NCI-H510A (cell line): ENCODE data around the gene ANKMY1.

ENCODE experiments used
- DNase-seq: peaks from one replicate; lab custom pipeline; 2025; lab: John Stamatoyannopoulos, UW

The ANKMY1 gene

DNA sequence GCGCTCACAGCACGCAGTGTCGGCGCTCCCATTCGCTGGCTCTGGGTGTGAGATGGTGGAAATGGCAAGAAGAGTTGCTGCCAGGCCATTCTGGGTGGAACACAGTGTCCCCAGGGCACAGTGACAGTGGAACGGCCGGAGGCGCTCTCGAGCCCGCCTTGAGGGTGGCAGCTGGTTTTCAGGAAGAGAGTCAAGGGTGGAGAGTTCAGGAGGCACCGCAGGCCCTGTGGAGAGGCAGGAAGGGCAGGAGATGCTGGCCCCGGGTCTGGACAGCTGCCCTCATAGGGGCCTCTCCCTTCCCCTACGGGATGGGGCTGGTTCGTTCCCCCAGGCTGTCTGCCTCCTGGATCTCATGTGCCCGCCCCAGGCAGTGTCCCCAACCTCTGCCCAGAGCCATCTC is 109.9 kb downstream of the ANKMY1 start:
- no peak for DNase-seq

DNA sequence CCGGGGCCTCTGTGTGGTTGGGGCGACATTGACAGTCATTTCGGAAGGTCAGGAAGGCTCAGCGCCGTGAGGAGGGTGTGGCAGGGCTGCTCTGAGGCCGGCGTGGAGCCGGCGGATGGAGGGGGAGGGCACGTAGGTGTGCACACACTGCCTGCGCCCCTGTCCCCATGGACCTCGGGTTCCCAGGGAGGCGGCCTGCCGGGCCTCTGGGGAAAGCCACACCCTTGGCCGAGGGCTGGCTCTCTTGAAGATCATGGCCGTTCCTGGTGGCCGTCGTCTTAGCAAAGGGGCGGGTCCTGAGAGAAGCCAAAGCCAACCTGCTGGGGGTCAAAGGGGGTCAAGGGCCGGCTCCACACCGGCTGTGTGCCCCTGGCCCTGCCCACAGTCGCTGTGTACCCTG is 110.5 kb downstream of the ANKMY1 start:
- no peak for DNase-seq

DNA sequence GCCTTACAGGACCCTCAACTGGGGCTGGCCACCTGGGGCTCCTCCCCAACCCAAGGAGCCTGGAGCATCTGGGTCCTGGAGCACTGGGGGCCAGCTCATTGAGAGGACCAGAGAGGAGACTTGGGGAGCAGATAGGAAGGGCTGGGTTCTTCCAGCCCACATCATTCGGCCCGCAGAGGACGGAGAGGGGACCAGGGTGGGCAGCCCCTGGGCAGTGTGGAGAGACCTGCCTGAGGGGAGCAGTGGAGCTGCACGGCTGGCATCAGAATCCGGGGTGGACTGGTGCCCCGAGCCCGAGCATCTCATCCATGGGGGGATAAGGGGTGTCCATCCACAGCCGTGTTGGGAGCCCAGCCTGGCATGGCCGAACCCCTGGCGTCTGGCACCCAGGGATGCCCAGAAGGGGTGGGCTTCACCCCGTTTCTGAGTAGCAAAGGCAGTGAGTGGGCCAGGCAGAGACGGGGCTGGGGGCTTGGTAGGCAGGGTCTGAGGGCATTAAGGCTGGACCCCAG is 111.1 kb downstream of the ANKMY1 start:
- DNase-seq, result no peak

DNA sequence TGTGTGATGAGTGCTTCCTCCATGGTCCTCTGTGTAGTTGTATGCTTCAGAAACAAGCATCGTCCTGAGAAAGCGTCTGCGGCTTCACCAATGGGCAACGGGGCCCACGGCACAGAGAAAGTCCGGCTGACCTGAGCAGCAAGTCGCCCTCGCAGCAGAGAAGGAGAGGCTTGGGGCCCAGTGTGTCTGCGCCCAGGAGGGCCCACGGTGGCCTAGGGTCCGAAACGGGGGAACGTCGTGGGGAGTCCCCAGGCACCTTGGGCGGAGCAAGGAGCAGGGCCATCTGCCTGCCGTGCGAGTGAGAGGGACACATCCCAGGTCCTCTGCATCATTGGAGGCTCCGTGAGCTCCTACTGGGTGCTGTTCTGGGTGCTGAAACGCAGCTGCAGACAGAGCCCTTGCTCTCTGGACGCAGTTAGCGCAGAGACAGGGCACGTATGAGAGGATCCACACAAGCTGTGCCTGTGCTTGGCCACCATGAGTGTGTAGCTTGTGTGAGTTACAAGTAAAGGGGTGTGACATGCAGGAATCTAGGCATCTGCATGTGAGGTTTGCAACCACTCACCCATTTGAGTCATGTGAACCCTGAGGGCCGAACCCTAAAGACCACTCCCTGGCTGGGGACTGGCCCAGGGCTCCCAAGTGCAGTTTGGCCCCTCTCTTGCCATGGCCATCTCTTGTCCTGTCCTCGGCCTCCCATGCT is 111.7 kb downstream of the ANKMY1 start:
- no peak for DNase-seq

DNA sequence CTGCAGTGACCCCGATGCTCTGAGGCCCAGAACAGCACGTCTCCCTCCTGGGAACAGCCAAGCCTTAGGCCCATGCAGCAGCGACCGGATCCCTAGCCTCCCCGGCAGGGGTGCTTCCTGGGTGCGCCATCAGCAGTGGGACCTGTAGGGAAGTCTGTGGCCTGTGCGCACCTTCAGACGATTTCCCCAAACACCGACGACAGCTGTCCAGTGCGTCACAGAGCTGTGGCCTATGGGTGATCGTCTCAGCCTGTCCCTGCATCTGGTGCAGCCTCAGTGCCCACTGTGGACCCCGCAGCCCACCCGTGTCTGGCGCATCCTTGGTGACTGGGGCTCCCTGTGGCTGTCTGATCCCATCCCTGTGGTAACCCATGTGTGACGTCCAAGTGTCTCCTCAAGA is 113.3 kb downstream of the ANKMY1 start:
- no peak for DNase-seq

DNA sequence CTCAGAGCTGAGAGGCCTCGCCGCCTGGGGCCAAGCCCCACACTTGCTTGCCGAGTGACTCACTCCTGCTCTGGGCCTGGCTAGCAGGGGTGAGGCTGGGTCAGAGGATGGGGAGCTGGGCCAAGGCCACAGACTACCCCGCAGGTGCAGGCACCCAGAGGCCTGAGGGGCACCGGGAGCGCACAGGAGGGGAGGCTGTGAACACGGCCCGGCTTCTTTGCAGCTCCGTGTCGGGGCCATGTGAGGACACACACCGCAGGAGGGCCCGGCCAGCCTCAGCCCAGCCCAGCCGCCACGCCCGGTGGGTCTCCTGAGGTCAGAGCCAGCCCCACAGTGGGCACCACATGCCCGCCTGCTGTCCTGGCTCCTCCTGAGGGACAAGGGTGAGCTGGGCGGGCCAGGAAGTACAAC is 113.9 kb downstream of the ANKMY1 start:
- no peak for DNase-seq

DNA sequence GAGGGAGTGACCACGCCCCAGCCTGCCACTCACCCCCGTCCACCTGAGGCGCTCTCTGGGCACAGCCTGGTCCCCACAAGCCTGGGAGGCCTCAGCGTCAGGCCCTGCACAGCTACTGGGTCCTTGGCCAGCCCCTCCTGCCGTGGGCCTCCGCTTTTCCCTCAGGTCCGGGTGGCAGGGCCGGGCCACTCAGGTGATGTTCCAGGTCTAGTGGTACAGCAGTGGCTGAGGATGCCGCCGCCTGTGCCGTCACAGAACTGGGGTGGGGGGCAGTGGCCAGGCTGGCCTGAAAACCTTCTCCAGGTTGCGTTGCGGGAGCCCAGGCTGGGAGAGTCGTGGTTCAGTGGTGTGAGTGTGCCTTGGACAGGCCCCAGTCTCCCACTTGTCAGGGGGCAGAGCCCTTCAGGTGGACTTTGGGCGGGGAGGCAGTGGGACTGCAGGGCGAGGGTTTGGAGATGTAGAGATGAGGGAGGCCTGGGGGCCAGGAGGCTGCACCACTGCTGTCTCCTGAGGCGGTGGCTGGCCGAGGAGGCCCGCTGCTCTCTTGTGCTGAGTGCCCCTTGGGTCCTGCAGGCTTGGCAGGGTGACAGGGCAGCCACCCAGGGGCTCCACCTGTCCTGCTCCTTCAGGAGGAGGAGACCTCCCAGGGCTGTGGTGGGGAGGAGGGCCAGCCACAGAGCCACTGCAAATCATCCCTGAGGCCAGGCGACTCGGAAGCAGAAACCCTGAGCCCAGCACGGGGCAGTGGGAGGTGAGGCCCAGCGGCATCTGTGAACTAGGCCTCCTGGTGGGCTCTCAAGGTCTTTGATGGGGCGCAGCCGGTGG is 114.7 kb downstream of the ANKMY1 start:
- no peak for DNase-seq

DNA sequence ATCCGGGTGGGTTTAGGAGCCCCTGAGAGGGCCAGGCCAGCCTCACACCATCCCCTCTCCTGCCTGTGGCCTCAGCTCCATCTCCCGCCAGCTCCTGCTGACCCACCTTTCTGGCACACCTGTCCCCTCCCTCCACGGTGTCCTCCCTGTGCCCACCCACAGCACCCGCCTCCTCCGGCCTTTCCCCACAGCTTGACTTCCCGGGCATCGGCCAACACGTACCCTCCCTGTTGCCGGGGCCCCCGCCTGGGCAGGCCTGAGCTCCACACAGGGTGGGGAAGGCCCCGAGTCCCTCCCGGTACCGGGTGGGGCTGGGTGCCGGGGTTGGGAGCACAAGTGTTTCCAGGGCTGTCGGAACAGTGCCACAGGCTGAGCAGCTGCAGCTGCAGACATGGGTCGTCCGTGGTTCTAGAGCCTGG is 115.8 kb downstream of the ANKMY1 start:
- DNase-seq, result no peak

DNA sequence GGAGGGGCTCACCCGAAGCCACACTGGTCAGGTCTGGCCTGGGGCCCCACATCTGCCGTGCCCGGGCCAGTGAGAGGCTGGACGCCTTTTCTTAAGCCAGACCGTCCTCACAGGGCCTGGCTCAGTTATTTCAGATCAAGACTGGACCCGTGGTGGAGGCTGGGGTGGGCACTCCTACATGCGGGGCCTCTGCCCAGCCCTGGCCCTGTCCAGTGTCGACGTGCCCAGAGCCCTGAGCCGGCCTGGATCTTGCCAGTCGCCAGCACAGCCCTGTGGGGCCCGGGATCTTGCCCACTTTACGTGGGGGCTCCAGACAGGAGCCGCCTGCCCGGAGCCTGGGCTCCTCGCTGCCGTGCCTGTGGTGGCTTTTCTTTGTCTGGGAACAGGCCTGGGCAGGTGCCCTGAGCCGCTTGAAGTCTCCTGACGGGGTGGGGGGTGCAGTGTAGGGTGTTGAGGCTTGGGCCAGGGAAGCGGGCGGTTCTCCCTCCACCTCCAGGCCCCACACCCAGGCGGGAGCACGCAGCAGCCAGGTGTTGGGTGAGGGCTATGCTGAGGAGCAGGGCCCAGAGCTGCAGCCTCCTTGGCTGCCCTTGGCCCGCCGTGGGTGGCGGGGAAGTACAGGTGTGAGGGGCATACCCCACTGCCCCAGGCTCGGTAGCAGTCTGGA is 116.3 kb downstream of the ANKMY1 start:
- no peak for DNase-seq

DNA sequence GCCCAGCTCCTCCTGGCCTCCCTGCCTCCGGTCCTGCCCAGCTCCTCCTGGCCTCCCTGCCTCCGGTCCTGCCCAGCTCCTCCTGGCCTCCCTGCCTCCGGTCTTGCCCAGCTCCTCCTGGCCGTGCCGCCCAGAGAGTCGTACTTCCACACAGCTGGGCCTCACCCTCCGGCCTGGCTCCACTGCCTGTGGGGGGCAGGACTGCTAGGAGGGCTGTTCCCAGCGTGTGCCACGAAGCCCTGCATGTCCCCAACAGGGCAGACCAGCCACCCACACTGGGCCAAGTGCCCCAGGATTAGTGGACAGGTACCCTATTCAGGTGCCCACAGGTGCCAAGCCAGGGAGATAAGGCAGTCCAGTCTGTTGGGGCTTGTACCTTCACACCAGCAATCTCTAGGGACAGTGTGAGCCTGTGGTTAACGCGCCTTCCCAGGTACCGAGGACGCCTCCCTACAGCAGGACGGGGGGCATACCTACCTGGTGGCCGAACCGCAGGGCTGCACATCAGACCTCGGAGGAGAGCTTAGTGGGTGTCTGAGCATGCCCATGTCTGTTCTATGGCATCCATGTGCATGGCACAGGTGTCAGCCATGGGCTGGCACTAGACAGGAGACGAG is 117.0 kb downstream of the ANKMY1 start:
- DNase-seq, result no peak

DNA sequence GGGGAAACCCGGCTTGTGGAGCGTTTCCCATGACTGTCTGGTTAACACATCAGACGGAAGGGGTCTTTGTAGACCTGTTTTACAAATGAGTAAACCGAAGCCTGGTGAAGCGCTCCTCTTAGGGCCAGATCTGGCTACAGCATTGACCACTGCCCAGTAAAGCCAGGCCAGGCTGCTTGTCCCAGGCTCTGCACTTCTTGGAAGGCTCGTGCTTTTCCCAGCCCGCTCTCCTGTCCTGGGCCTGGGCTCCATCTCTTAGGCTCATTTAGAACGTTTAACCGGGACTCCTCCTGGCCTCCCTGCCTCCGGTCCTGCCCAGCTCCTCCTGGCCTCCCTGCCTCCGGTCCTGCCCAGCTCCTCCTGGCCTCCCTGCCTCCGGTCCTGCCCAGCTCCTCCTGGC is 117.5 kb downstream of the ANKMY1 start:
- no peak for DNase-seq

DNA sequence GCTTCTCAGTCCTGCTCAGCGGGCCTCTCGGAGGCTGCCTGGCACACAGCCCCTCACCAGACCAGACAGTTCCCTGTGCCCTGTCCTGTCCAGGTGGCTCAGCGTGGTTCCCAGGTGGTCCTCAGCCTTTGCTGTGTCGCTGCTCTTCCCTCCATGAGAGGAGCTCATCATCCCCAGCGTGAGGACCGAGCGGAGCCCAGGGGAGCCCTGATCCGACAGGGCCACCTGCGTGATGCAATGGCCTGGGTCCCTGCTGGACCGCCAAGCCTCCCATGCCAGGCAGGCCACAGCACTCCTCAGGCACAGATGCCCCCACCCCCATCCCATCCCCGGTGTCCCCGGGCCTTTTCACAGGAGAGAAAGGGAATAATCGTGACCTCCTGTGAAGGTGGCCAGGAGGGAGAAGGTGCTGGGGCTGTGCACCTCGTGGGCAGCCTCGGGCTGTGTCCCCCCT is 118.1 kb downstream of the ANKMY1 start:
- DNase-seq, result no peak

DNA sequence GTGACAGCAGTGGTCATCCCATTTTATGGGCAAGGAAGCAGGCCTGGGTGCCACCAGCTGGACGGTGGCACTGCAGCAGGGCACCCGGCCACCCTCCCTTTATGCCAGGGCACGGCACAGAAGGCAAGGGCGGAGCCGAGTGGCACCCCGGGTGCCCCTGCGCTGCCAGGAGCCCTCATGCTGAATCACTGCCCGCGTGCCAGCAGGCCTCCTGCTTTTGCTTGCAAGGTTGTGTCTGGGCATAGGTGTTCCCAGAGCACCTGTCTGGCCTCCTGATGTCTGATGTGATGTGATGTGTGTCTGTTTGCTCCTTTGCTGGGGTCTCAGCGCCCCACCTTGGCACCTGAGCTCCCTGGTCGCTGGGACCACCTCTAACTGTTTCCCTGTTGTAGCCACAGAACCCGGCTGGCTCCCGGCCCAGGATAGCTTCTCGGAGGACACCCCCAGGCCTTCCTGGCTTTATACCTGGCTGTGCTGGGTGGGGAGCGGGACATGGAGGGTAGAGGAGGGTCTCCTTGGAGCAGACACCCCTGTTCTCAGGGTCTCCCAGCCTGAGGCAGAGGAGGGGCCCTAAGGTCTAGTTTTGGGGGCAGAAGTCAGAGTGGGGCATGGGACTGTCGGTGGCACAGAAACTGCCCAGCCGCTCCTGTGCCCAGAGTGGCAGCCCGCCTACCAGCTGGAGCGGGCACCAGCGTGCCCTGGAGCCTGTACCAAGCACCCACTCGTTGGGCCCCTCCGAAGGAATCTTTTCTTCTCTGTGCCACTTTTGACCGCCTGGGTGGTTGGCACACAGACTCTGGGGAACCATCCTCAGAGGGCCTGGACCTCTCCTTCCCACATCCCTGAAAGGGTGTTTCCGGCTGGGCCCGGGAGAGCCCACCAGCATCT is 118.7 kb downstream of the ANKMY1 start:
- DNase-seq, result no peak

DNA sequence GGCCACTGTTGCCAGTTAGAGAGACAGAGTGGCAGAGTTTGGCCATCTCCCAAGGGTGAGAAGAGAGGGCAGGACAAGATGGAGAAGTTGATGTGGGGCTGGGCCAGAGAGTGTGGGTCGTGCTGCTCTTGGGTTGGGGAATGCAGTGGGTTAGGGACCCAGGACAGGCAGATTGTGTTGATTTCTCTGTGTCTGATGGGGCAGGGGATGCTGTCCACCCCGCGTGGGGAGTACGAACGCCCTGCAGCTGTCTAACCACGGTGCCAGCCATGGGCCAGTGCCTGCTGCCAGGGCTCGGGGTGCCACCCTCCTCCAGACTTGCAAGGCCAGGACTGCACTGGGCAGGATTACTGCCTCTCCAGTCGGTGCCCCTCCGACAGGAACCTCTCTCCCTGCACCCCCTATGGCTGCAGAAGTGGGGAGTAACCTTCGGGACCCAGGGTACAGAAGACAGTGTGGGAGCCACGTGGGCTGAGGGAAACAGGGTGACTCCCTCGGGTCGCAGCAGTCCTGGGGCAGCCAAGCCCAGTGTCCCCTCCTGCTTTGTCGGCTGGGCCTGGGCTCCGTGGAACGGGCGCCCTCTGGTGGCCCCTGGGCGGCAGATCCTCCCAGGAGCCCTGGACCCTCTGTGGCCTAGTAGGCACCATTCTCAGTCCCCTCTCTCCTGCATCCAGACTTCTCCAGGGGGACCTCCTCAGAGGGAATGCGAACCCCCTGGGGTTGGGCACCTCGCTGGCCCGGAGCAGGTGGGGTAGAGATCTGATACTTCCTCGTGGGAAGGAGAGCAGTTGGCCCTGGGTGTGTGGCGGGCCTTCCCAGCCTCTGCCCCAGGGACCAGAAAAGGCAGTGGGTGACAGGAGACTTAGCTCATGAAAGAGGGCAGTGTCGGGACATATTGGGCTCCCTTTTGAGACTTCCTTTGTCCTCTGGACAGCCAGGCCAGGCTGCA is 119.7 kb downstream of the ANKMY1 start:
- no peak for DNase-seq

DNA sequence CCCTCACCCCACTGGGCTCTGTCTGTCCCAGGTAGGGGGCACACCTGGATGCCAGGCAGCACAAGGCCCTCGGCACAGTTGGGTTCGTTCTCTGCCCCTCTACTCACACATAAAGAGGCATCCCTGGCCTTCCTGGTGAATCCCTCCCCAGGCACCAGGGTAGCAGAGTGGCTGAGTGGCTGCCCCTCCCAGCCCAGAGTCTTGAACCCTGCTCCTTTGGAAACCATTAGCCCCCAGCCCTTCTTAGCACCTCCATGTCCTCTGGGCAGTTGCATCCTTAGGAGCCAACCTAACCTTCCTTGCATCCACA is 120.3 kb downstream of the ANKMY1 start:
- no peak for DNase-seq

DNA sequence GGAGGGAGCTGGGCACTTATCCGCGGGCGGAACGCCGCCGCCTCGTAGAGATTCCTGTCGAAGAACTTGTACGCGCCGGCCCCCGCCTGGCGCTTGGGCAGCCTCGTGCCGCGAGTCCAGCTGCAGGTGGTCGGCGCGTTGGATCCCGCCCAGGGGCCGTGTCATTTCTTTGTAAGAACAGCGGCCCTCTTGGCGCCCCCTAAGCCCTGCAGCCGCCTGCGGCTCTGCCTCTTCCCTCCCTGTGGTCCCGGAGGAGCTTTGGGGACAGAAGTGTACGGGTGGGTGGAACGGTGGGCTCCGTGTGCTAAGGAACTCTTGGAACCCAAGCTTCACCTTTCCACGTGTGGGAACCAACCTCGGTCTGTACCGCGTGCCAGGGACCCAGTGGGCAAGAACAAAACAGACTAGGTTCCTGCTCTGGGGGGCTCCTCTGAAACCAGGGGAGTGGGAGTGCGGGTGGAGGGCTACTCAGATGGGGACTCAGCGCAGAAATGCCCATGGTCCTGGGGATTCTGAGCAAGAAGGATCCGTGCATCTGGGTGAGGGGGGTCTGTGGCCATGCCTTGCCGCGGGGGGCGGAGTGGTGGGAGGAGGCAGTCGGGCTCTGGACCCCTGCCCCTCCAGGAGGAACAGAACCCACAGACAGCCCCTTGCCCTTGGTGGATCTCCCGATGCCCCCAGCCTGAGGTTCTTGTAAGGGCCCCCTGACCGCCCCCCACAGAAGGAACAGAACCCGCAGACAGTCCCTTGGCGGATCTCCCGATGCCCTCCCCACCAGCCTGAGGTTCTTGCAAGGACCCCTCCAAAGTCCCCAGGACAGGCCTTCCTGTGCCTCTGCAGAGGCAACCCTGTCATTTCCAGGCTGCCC is 120.9 kb downstream of the ANKMY1 start:
- no peak for DNase-seq

DNA sequence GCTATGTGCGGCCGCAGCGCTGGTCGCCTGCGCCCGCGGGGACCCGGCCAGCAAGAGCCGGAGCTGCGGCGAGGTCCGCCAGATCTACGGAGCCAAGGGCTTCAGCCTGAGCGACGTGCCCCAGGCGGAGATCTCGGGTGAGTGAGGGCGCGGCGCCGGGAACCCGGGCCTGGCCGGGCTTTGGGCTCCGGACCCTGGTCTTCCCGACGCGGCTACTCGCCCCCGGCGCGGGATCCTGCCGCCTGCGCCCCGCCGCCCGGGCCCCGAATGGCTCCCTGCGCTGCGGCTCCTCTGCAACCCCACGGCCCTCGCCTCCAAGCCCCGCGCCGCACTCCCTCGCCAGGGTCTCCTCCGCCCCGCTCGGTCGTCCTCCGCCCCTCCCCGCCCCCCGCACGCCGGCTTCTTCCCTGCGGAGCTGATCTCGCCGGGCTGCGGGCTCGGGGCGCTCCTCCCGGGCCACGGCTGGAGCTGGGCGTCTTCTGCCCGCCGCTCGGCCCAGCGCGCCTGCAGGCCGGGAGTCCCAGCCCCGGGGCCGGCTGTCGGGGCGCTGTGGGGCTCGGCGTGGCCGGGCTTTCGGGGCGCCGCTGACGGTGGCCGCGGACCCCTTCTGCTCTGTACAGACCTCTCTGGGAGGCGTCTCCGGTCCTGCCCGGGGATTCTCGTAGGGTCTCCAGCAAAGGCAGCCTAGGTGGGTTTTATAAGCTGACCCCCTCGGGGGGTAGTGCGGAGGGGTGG is 121.7 kb downstream of the ANKMY1 start:
- DNase-seq, result no peak

DNA sequence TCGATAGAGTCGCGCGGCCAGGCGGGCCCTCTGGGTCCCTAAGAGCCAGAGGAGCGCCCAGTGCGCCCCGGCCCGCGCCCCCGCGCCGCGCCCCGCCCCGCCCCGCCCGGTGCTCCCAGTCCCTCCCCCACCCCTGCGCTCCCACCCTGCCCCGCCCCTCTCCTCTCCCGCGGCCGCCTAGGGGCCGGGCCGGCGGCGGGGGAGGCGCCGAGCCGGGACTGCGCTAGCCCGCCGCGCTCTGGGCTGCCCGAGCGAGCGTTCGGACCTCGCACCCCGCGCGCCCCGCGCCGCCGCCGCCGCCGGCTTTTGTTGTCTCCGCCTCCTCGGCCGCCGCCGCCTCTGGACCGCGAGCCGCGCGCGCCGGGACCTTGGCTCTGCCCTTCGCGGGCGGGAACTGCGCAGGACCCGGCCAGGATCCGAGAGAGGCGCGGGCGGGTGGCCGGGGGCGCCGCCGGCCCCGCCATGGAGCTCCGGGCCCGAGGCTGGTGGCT is 122.3 kb downstream of the ANKMY1 start, which contains the start of gene GPC1:
GPC1 (plus strand) TSS at position 207 of the 491 bp plus-strand sequence; CDS start at position 463, 256 bp downstream.
- peak; percentile 44 for DNase-seq
